HCT116 (cell line): ENCODE data around the gene RAB3GAP2. TPM values are rescaled to one million over a fixed set of nuclear protein-coding genes. Genes with fewer than 3 reads are reported as not detected.

Source experiments
- ATAC-seq: fragments of 200-7000 bp; cut with Tn5 transposase; 2 replicates; pipeline ENCODE4 v1.9.1; 2020; ENCODE audit warnings: mild to moderate bottlenecking, moderate library complexity
- BruUV-seq: library from RNA; stranded (reverse); fragments of 400-500 nt; replicated peaks from 2 replicates; lab custom pipeline; 2021; lab: Mats Ljungman, UMichigan
- CTCF ChIA-PET: fragments of 300-600 bp; sonication (Branson Sonifier 250); formaldehyde crosslinking; loops from one replicate; lab custom pipeline; 2021; ENCODE audit warnings: antibody characterized with exemption; lab: Charles Lee
- POLR2A ChIA-PET: fragments of 300-600, 350-600 bp; sonication (Branson Sonifier 250); formaldehyde crosslinking; loops from one replicate; lab custom pipeline; 2021; ENCODE audit warnings: antibody characterized with exemption; lab: Charles Lee
- RAD21 ChIA-PET, 2 experiments: fragments of 300-600 bp; sonication (Branson Sonifier 250); formaldehyde crosslinking; loops; one replicate each; lab custom pipeline; 2023; ENCODE audit warnings: low total read pairs in 2 of 2; ENCODE audit not compliant: uncharacterized antibody in 2 of 2, unreplicated experiment in 2 of 2, low non-redundant PET in 1 of 2; lab: Charles Lee
- DNase-seq: peaks from one replicate; pipeline ENCODE4 v3.0.0-alpha.2; 2010; ENCODE audit warnings: low read depth, low spot score
- H2AFZ ChIP-seq: fragments of 200-600 bp; shearing (Covaris generic), sonication (generic); 2 replicates; pipeline ENCODE4 v1.6.1; 2017; ENCODE audit warnings: low read depth, mixed run types, mixed read lengths, antibody characterized with exemption, low read length; ENCODE audit not compliant: poor library complexity, severe bottlenecking
- H3K27ac ChIP-seq: 2 replicates; pipeline ENCODE4 v1.5.1; 2012; ENCODE audit warnings: low read depth, low read length
- H3K27me3 ChIP-seq: fragments of 200-600 bp; sonication (generic); 2 replicates; pipeline ENCODE4 v1.6.1; 2016; ENCODE audit warnings: mixed run types, low read length, mixed read lengths; ENCODE audit not compliant: insufficient read depth
- H3K36me3 ChIP-seq, 2 experiments: fragments of 200-500 bp in 1 of 2; fragments of 200-600 bp in 1 of 2; sonication (Bioruptor generic) in 1 of 2; sonication (generic) in 1 of 2; 2 replicates each; pipeline versions ENCODE4 v1.5.1 to v1.6.1; 2014 to 2016; ENCODE audit warnings: low read length in 2 of 2, inconsistent platforms in 1 of 2, mixed read lengths in 1 of 2, mixed run types in 1 of 2; ENCODE audit not compliant: insufficient read depth in 2 of 2, control insufficient read depth in 1 of 2
- H3K4me1 ChIP-seq, 2 experiments: fragments of 200-600 bp in 1 of 2; sonication (generic) in 1 of 2; 2 replicates each; pipeline versions ENCODE4 v1.5.1 to v1.6.1; 2012 to 2017; ENCODE audit warnings: low read length in 2 of 2, inconsistent platforms in 1 of 2, mild to moderate bottlenecking in 1 of 2, mixed read lengths in 1 of 2, mixed run types in 1 of 2, moderate library complexity in 1 of 2; ENCODE audit not compliant: insufficient read depth in 2 of 2, control insufficient read depth in 1 of 2
- H3K4me2 ChIP-seq: fragments of 200-600 bp; sonication (generic); 2 replicates; pipeline ENCODE4 v1.6.1; 2017; ENCODE audit warnings: mixed run types, low read length, mixed read lengths
- H3K4me3 ChIP-seq, 2 experiments: fragments of 200-600 bp in 1 of 2; sonication (generic) in 1 of 2; replicated peaks in 1 of 2; 2 replicates each; pipeline ENCODE4 v1.5.1; 2011 to 2016; ENCODE audit warnings: low read length in 2 of 2, control low read depth in 1 of 2, low read depth in 1 of 2, mild to moderate bottlenecking in 1 of 2, mixed read lengths in 1 of 2, mixed run types in 1 of 2
- H3K79me2 ChIP-seq: fragments of 200-600 bp; sonication (generic); 2 replicates; pipeline ENCODE4 v1.6.1; 2017; ENCODE audit warnings: mild to moderate bottlenecking, mixed run types, low read length, moderate library complexity, mixed read lengths; ENCODE audit not compliant: insufficient read depth
- H3K9ac ChIP-seq: fragments of 200-600 bp; sonication (generic); 2 replicates; pipeline ENCODE4 v1.6.1; 2016; ENCODE audit warnings: low read length, mixed read lengths
- H3K9me2 ChIP-seq: fragments of 200-600 bp; sonication (generic), shearing (Covaris generic); 2 replicates; pipeline ENCODE4 v1.6.1; 2017; ENCODE audit warnings: mixed run types, mild to moderate bottlenecking, moderate library complexity; ENCODE audit not compliant: insufficient read depth
- H3K9me3 ChIP-seq, 2 experiments: fragments of 200-500 bp in 1 of 2; fragments of 200-600 bp in 1 of 2; sonication (Bioruptor generic) in 1 of 2; sonication (generic) in 1 of 2; 2 replicates each; pipeline ENCODE4 v1.6.1; 2014 to 2017; ENCODE audit warnings: low read length in 2 of 2, mixed read lengths in 2 of 2, inconsistent platforms in 1 of 2, low read depth in 1 of 2, mild to moderate bottlenecking in 1 of 2, mixed run types in 1 of 2, moderate library complexity in 1 of 2; ENCODE audit not compliant: control insufficient read depth in 1 of 2, insufficient read depth in 1 of 2
- H4K20me1 ChIP-seq: fragments of 200-600 bp; sonication (generic), shearing (Covaris generic); 2 replicates; pipeline ENCODE4 v1.6.1; 2017; ENCODE audit warnings: mixed run types, mild to moderate bottlenecking, moderate library complexity; ENCODE audit not compliant: insufficient read depth
- CBX3 ChIP-seq: IDR thresholded peaks from 2 replicates; pipeline ENCODE4 v1.6.1; 2012; ENCODE audit warnings: low read depth
- CEBPB ChIP-seq: IDR thresholded peaks from 2 replicates; pipeline ENCODE4 v1.6.1; 2012; ENCODE audit warnings: low read depth
- EGR1 ChIP-seq: IDR thresholded peaks from 2 replicates; pipeline ENCODE4 v1.6.1; 2012; ENCODE audit warnings: low read depth
- EZH2phosphoT487 ChIP-seq: fragments of 200-600 bp; IDR thresholded peaks from 2 replicates; pipeline ENCODE4 v1.6.1; 2018; ENCODE audit warnings: antibody characterized with exemption, borderline replicate concordance
- FOSL1 ChIP-seq: IDR thresholded peaks from 2 replicates; pipeline ENCODE4 v1.6.1; 2012; ENCODE audit warnings: low read depth
- JUND ChIP-seq: IDR thresholded peaks from 2 replicates; pipeline ENCODE4 v1.6.1; 2012
- POLR2A ChIP-seq: IDR thresholded peaks from 2 replicates; pipeline ENCODE4 v1.7.0; 2011; ENCODE audit warnings: borderline replicate concordance; ENCODE audit not compliant: insufficient read depth, insufficient read length; ENCODE audit errors: extremely low read depth
- POLR2AphosphoS5 ChIP-seq: IDR thresholded peaks from 2 replicates; pipeline ENCODE4 v1.6.1; 2011; ENCODE audit warnings: mild to moderate bottlenecking, low read depth, low read length, moderate library complexity
- RAD21 ChIP-seq: IDR thresholded peaks from 2 replicates; pipeline ENCODE4 v1.6.1; 2012; ENCODE audit warnings: low read depth, mild to moderate bottlenecking
- SIN3A ChIP-seq: IDR thresholded peaks from 2 replicates; pipeline ENCODE4 v1.6.1; 2012; ENCODE audit warnings: low read depth
- SRF ChIP-seq: IDR thresholded peaks from 2 replicates; pipeline ENCODE4 v1.6.1; 2012; ENCODE audit warnings: low read depth
- ZNF274 ChIP-seq: fragments of 200-500 bp; sonication (Bioruptor generic); IDR thresholded peaks from 2 replicates; pipeline ENCODE4 v1.6.1; 2014; ENCODE audit warnings: mild to moderate bottlenecking, low read depth, low read length, inconsistent platforms
- intact Hi-C: fragments of 100-400 bp; cut with micrococcal nuclease; formaldehyde crosslinking; loops from 2 replicates; pipeline ENCODE4 v1.10.0; 2022
- total RNA-seq: library from RNA; stranded (reverse); gene quantifications from one replicate; pipeline ENCODE4 v1.2.1, GENCODE V29; 2021; ENCODE audit not compliant: unreplicated experiment
- TF ChIP-seq, protein P1 (sequence below): IDR thresholded peaks from 2 replicates; pipeline ENCODE4 v1.6.1; 2012
- TF ChIP-seq, protein P2 (sequence below), 3 experiments: fragments of 200-600 bp in 1 of 3; sonication (generic) in 1 of 3; IDR thresholded peaks in 2 of 3; conservative IDR thresholded peaks in 1 of 3; 2 replicates each; pipeline ENCODE4 v1.5.1; 2012 to 2017; ENCODE audit warnings: low read depth in 2 of 3, low read length in 2 of 3, antibody characterized with exemption in 1 of 3, borderline replicate concordance in 1 of 3, control low read depth in 1 of 3, mild to moderate bottlenecking in 1 of 3, mixed read lengths in 1 of 3, mixed run types in 1 of 3, moderate library complexity in 1 of 3; ENCODE audit not compliant: insufficient read depth in 1 of 3
- TF ChIP-seq, protein P3 (sequence below): IDR thresholded peaks from 2 replicates; pipeline ENCODE4 v1.6.1; 2011; ENCODE audit warnings: mild to moderate bottlenecking, low read length, moderate library complexity; ENCODE audit not compliant: insufficient replicate concordance; ENCODE audit errors: extremely low read depth

Gene RAB3GAP2
- total RNA-seq, 1 experiment from 2014 or later = 32.5 TPM

DNA sequence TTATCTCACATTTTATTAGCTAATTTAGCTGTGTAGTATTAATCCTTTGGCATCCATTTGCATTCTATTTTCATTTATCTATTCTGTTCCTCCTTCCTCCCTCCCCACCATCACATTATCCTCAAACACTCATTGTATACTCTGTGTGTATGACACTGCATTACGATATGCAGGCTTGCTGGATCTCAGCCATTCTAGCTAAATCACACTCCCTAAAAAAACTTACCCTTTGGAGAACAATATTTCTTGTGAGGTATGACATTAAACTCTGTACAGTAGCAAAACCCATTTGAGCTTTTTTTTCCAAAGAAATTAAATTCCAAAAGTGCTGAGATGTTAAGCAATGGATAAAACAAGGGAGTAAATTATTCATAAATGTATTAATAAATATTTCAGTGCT, 11.4 kb upstream of the RAB3GAP2 start:
- Histone ChIP-seq H4K20me1 (no peaks in the 10 kb centered on the region), H3K27me3 (no peaks in the 10 kb centered on the region), H3K36me3 (no peaks in the 10 kb centered on the region), H3K4me1 (no peaks in the 10 kb centered on the region), H3K9me2 (no peaks in the 10 kb centered on the region), H2AFZ (no peak overlapping the region), H3K4me3 (no peak overlapping the region), H3K27ac (no peak overlapping the region), H3K9me3 (no peaks in the 10 kb centered on the region), H3K4me2 (no peak overlapping the region), H3K79me2 (no peaks in the 10 kb centered on the region), H3K9ac (no peak overlapping the region)
- intact Hi-C loops = loop anchor here (5.0 to 10.0 kb wide), 2 partner anchors 399 to 409 kb away; no protein-coding TSS in a partner anchor
- RAD21 ChIA-PET = no interaction called here
- POLR2A ChIA-PET = no interaction called here
- CTCF ChIA-PET = interaction anchor here (1.3 to 2.6 kb wide), 2 partner anchors 13 to 493 kb away, joined by 5 to 10 read pairs; no protein-coding TSS in a partner anchor
- no TSS peak for BruUV-seq
- no peak for ATAC-seq
- TF ChIP-seq CBX3 = no peak
- TF ChIP-seq, protein P1, sequence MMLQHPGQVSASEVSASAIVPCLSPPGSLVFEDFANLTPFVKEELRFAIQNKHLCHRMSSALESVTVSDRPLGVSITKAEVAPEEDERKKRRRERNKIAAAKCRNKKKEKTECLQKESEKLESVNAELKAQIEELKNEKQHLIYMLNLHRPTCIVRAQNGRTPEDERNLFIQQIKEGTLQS = no peak
- no peak for TF ChIP-seq POLR2A
- no peak for TF ChIP-seq EGR1
- TF ChIP-seq ZNF274 = no peak
- TF ChIP-seq, protein P2, sequence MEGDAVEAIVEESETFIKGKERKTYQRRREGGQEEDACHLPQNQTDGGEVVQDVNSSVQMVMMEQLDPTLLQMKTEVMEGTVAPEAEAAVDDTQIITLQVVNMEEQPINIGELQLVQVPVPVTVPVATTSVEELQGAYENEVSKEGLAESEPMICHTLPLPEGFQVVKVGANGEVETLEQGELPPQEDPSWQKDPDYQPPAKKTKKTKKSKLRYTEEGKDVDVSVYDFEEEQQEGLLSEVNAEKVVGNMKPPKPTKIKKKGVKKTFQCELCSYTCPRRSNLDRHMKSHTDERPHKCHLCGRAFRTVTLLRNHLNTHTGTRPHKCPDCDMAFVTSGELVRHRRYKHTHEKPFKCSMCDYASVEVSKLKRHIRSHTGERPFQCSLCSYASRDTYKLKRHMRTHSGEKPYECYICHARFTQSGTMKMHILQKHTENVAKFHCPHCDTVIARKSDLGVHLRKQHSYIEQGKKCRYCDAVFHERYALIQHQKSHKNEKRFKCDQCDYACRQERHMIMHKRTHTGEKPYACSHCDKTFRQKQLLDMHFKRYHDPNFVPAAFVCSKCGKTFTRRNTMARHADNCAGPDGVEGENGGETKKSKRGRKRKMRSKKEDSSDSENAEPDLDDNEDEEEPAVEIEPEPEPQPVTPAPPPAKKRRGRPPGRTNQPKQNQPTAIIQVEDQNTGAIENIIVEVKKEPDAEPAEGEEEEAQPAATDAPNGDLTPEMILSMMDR (IDR thresholded peaks at IDR 0.05 in 2 of 3, conservative IDR thresholded peaks at IDR 0.05 in 1 of 3; ENCODE audit: borderline replicate concordance in 1 of 3, insufficient read depth in 1 of 3, low read depth in 2 of 3, low read length in 2 of 3) = no peak
- TF ChIP-seq CEBPB = no peak
- no peak for TF ChIP-seq POLR2AphosphoS5
- no peak for TF ChIP-seq SIN3A
- TF ChIP-seq JUND = no peak
- no peak for TF ChIP-seq RAD21
- TF ChIP-seq FOSL1 = no peak
- no peak for TF ChIP-seq SRF
- TF ChIP-seq, protein P3, sequence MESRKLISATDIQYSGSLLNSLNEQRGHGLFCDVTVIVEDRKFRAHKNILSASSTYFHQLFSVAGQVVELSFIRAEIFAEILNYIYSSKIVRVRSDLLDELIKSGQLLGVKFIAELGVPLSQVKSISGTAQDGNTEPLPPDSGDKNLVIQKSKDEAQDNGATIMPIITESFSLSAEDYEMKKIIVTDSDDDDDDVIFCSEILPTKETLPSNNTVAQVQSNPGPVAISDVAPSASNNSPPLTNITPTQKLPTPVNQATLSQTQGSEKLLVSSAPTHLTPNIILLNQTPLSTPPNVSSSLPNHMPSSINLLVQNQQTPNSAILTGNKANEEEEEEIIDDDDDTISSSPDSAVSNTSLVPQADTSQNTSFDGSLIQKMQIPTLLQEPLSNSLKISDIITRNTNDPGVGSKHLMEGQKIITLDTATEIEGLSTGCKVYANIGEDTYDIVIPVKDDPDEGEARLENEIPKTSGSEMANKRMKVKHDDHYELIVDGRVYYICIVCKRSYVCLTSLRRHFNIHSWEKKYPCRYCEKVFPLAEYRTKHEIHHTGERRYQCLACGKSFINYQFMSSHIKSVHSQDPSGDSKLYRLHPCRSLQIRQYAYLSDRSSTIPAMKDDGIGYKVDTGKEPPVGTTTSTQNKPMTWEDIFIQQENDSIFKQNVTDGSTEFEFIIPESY = no peak
- no peak for TF ChIP-seq EZH2phosphoT487
- DNase-seq = no peak
